Stimulated activated CD8-positive, alpha-beta memory T cell treated with anti-CD3 and anti-CD28 coated beads, Interleukin-4, amount 100 ng/mL, for 48 hours (primary cell): ENCODE results near the gene HNRNPA1.
"Not testable (repeated sequence)": the region's sequence is repeated elsewhere in the genome, so short reads cannot be mapped to it uniquely, and the experiment has no call there.

Source experiments
- DNase-seq: peaks from one replicate; pipeline ENCODE4 v3.0.0-alpha.2; 2020

The HNRNPA1 gene

GRCh38 chr12:54277823-54278276 lies 2.7 kb upstream of the HNRNPA1 start:
- DNase-seq = no peak

- no peak for DNase-seq
These were observed 1.3 kb upstream of the HNRNPA1 start for GRCh38 chr12:54279227-54279631.

- DNase-seq = peak; percentile 99
These were observed 676 bp upstream of the HNRNPA1 start, which contains the start of gene CBX5 for GRCh38 chr12:54279632-54280467. CBX5 (minus strand) TSS chr12:54280122; CDS start chr12:54257650, 22,472 bp downstream.

- DNase-seq = not testable (repeated sequence)
These were observed 724 bp downstream of the HNRNPA1 start for GRCh38 chr12:54281261-54281638.

GRCh38 chr12:54281694-54282093 lies 1.2 kb downstream of the HNRNPA1 start:
- DNase-seq = not testable (repeated sequence)

- DNase-seq = peak; percentile 60
These were observed 2.5 kb downstream of the HNRNPA1 start for GRCh38 chr12:54282949-54283593.

GRCh38 chr12:54284070-54284780 lies 3.7 kb downstream of the HNRNPA1 start:
- not testable (repeated sequence) for DNase-seq

- no peak for DNase-seq
These were observed 4.9 kb downstream of the HNRNPA1 start for GRCh38 chr12:54285150-54286041.

- DNase-seq = peak; percentile 42
These were observed 5.8 kb downstream of the HNRNPA1 start for GRCh38 chr12:54286042-54287030.

GRCh38 chr12:54287261-54288157 lies 7.0 kb downstream of the HNRNPA1 start:
- DNase-seq = peak; percentile 58

GRCh38 chr12:54292083-54292930 lies 11.8 kb downstream of the HNRNPA1 start:
- DNase-seq = no peak

GRCh38 chr12:54292931-54293241 lies 12.4 kb downstream of the HNRNPA1 start:
- no peak for DNase-seq

GRCh38 chr12:54294152-54294952 lies 13.8 kb downstream of the HNRNPA1 start:
- peak; percentile 85 for DNase-seq

GRCh38 chr12:54294953-54295566 lies 14.5 kb downstream of the HNRNPA1 start:
- DNase-seq = no peak

GRCh38 chr12:54296393-54297099 lies 16.0 kb downstream of the HNRNPA1 start:
- DNase-seq = no peak

GRCh38 chr12:54298904-54299303 lies 18.4 kb downstream of the HNRNPA1 start:
- DNase-seq = no peak
